Head of caudate nucleus (tissue), 42 donors: ENCODE results near the gene QSOX1.
A peak's percentile ranks its signal among the peaks of the same experiment; 100 is the strongest.

ENCODE experiments used
- DNase-seq, 42 donors: peaks; one replicate each; pipeline versions ENCODE4 v3.0.0 to v3.0.0-alpha.2; 2020 to 2021; ENCODE audit warnings: mixed read lengths in 7 of 42
- intact Hi-C: fragments of 100-400 bp; cut with DNase I; formaldehyde crosslinking; loops from one replicate; pipeline ENCODE4 v1.15.0; 2022

The QSOX1 gene

DNA sequence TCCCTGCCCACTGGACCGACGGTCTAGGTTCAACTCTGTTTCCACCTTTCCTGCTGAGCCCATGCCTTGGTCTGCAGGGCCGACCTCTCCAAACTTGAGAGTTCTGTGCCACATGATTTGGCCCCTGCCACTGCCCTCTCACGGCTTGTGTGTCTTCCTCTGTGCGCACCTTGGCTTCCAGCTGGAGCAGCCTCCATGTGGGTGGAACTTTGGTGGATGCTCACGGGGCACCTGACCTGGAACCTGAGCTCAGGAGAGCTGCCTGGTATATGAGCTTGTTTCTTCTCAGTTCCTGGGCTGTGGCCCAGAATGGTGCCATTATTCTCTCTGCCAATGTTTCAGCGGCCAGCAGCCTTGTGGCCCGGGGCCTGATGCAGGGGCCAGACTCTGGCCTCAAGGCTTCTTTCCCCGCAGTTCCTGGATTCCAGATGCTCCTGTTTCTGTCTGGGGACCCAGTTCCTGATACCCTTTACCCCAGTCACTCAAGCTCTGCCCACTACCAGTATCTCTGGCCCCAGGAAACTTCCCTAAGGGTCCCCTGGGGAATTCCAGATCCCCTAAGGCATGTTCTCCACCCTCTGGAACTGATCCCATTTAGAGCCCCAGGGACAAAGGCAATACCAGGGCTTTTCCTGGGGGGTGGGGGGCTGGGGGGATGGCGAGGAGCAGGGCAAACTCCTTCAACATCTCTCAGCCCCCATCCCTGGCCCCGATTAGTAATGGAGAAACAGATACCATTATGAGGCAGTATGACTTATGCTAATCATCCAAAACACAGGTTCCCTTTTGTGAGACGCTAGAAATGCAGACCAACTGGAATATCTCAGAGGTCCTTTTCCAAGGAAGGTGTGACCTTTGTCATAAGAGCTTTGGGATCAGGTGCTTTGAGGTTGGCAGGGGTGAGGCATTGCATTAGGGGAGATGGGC is 11.1 kb downstream of the QSOX1 start:
- intact Hi-C loops: no loop called here
- peak in 5 of 42 donors; percentile 24 to 48 (median 41) for DNase-seq

DNA sequence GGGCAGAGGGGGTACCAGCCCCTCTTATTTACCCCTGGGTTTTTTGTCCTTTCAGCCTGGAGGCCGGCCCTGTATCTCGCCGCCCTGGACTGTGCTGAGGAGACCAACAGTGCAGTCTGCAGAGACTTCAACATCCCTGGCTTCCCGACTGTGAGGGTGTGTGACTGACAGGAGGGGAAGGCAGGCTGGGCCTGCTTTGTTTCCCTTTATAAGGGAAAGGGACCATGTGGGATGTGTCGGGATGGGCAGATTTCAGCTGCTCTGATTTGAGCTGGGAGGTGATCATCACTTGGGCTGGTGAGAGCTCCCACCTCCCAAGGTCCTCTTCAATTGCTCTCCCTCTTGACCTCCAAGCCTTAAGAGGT is 11.7 kb downstream of the QSOX1 start:
- peak in 8 of 42 donors; percentile 29 to 65 (median 50) for DNase-seq
- intact Hi-C loops: no loop called here

DNA sequence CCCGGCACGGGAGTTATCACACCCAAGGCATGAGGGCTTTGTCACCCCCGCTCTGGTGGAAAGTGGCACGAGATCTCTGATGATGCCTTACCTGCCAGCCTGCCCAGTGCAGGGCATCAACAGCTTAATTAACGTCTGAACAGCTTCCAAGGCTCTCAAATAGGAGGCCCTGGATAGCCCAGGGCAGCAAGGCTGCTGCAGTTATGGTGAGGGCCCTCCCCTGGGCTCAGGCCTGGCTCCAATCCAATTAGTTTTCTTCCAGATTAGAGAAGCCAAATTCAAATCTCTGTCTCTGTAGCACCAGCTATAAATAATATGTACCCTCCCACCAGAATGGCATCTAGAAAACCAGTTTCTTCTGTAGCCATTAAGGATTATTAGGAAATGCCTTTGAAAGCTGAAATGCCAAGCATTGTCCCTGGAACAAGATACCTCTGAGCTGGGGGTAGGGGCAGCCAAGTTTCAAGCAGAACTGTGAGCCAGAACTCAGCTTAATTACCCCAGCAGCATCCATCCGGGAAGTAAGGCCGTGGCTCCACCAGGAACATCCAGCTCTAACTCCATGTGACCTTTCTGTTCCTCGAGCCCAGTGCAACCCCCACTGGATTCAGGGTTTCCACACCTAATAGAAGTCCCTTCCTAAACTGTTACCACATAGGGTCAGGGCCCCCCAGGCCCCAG is 12.5 kb downstream of the QSOX1 start:
- DNase-seq: peak in 3 of 42 donors; percentile 40 to 52 (median 41)
- intact Hi-C loops: no loop called here

DNA sequence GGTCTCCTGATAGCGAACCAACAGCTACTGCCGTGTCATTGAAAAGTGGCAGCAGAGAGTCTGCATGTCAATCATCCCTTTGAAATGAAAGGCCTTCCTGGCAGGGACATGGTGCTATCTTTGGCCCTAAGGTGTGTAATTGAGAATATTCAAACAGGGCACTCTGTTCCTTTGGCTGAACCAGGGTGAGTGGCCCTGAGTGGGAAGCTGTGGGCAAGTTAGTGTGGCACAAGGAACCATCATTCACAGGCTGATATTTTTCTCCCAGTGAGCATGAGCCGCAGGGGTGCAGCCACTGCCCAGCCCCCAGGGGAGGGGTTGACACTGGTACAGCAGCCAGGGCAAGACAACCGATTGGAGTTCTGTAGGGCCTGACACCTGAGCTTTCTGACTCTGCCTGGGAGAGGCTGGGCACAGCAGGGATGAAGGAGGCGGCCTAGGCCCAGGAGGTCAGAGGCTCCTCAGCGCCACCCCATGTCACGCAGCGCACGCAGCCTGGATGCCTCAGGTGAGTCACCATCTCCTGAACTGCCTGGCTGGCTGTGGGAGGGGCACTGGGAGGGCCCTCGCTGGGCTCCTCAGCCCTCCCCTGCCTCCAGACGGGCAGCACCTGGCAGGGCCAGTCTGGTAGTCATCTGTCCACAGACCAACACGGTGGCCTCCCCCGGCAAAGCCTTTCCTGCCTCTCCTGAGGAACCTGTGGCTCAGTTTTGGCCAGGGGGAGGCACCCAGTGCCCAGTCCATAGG is 13.2 kb downstream of the QSOX1 start:
- intact Hi-C loops: no loop called here
- peak in 8 of 42 donors; percentile 31 to 57 (median 42) for DNase-seq

DNA sequence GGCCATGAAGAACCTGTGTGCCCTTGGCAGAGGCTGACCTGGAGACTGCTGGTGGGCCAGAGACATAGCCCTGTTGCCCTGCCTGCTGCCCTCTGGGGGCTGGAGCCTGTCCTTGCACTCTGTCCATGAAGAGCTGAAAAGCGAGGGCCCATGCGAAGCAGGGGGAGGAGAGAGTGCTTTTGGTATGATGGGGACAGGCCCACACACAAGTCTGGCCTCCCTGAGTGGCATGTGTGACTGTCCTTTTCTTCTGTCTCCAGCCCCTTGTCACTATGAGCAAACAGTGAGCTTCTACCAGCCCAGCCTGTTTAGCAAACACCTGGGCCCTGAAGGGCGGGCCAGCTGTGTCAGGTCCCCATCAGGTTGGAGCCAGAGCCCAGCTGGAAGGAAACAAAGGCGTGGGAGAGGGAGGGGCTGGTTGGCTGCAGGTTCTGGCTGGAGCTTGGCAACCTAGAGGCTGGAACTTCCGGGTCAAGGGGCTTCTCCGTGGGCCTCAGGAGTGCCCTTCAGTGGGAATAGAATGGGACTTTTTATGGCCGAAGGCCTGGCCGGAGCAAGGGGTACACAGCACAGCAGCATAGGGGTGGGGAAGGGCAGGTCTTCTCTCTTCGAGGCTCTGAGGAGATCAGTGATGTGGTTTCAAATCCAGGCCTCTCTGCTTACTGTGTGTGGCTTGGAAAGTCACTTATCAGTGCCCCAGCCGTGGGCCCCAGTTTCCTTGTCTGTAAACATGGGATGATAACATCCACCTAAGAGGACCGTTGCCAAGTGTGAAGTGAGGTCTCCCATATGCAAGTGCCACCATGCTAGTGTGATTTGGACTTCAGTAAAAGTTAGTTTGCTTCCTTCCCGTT is 14.3 kb downstream of the QSOX1 start:
- intact Hi-C loops: no loop called here
- DNase-seq: no peak

DNA sequence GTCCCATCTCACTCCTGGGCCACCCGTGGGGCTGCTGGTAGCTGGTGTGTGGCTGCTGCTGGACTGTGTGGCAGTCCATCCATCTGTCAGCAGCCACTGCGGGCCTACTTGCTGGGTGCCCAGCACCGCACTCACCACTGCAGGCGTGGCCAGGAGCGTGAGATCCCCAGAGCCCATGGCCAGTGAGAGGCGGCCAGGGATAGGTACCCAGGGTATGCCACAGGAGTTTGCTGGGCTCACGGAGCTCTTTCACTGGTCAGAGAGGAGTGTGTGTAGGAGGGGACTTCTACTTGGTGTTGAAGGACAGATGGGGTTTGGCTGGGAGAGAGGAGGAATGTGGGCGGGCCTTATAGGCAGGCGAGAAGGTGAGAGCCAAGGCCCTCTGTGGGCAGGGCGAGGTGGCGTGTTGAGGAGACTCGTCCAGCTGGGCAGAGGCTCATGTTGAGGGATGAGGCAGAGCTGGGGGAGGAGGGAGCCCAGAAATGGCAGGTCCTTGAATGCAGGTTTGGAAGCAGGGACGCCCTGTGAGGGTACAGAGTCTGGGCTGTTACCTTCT is 15.0 kb downstream of the QSOX1 start:
- no peak for DNase-seq

DNA sequence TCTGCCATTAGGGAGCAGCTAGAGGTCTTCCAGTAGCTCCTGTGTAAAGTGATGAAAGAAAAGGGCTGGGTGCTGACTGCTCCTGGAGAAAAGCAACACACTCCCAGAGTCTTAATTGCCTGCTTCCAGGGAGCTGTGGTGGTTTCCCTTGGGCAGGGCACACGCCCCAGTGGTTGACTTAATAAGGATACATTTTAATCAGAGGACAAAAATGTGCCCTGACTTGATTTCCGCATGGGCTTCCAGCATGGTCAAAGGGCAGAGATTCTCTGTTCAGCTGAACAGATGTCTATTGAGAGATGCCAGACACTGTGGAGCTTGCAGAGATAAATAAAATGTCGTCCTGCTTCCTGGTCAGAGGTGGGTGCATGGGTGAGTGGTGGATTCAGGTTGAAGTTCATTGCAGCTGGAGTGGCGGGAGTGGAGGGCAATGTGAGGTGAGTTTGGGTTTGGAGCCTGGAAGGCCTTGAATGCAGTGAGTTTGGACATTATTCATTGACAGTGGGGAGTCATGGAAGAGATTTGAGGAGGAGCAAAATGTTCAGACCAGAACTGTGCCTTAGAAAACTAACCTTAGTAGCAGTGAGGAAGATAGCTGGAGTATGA is 16.0 kb downstream of the QSOX1 start:
- intact Hi-C loops: loop anchor here (10.0 kb wide), 3 partner anchors 216 to 466 kb away; partner anchors contain the start of genes CEP350 and TOR1AIP1
- DNase-seq: peak in 1 of 42 donors; percentile 1

More for the DNA sequence above, 15.0 kb downstream of the QSOX1 start:
- intact Hi-C loops: loop anchor here (10.0 kb wide), 3 partner anchors 215 to 465 kb away; partner anchors contain the start of genes CEP350 and TOR1AIP1

DNA sequence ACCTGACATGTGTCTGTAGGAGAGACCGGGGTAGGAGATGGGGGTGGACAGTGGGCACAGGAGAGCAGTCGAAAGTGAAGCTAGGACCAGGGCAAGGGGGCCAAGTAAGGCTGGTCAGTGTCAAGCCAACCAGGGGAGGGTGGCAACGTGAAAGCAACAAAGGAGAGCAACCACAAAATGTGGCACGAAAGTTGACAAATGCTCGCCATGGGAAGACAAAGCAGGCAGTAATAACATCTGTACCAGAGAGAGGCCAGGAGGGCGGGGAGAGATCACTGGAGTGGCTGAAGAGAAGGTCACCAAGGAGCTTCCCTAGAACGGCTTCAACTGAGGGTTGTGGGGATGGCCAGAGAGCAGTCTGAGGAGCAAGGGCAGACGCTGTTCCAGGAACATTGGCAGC is 17.0 kb downstream of the QSOX1 start:
- intact Hi-C loops: loop anchor here (10.0 kb wide), 3 partner anchors 217 to 467 kb away; partner anchors contain the start of genes CEP350 and TOR1AIP1
- peak in 1 of 42 donors; percentile 4 for DNase-seq

DNA sequence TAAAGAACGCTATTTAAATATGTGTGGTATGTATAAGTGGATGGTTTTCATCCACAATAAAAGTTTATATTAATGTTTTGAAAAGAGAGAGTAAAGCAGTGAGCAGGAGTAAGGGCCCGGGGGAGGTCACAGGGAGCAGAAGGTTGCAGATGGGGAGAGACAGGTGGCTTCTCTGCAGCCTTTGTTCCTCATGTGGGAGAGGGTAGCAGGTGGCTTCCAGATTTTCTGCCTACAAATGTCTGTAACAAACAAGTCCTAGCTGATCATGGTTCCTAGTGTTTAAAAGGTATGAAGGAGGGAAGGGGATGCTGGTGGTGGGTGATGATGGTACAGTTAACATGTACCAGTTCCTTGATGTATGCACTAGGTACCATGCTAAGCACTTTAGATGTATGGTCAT is 18.8 kb downstream of the QSOX1 start:
- intact Hi-C loops: loop anchor here (10.0 kb wide), 3 partner anchors 219 to 469 kb away; partner anchors contain the start of genes CEP350 and TOR1AIP1
- DNase-seq: no peak

DNA sequence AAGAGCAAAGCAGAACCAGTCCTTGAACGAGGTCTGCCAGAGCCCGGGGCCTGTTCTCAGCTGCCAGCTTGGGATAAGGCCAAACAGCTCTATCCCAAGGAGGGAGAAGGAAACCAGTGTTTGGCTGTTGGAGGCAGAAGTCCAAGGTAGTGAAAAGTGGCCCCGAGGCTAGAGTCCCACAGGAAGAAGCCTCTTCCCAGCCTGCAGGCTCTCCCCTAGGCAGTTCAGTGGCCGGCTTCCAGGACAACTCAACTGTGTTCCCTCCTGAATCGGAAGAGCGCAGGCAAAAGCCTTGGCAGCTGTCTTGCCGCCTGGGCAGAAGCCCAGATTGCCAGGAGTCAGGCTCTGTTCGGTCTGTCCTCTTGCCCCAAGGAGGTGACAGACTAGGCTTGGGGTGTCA is 19.3 kb downstream of the QSOX1 start:
- peak in 39 of 42 donors; percentile 20 to 84 (median 57) for DNase-seq
- intact Hi-C loops: loop anchor here (10.0 kb wide), 3 partner anchors 219 to 469 kb away; partner anchors contain the start of genes CEP350 and TOR1AIP1

DNA sequence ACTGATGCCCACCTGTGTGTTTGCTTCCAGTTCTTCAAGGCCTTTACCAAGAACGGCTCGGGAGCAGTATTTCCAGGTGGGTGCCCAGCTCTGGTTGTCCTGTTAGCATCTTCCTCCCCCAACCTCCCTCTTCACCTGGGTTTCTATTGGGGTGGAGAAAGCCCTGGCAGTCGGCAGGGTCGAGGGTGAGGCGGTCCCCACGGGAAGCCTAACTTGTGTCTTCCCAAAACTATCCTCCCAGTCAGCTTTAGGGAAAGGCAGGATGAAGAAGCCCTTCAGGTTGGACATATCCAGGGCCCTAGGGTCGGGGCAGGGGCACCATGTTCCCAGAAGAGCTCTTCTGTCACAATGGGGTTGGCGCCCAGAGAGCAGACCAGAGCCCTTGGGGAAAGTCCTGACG is 20.6 kb downstream of the QSOX1 start:
- no peak for DNase-seq
- intact Hi-C loops: loop anchor here (10.0 kb wide), 3 partner anchors 220 to 470 kb away; partner anchors contain the start of genes CEP350 and TOR1AIP1

DNA sequence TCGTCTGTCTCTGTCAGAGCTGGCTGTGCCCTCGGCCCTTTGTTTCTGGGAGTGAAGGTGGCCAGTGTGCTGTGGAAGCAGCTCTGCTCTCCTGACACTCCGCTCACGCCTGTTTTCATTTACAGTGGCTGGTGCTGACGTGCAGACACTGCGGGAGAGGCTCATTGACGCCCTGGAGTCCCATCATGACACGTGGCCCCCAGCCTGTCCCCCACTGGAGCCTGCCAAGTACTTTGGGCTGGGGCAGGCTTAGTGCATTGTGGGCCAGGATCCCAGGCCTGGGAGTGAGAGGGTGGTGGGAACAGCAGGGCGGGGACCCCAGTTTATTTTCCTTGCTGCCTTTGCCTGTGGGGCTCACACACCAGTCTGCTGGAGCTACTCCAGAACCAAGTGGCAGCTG is 21.1 kb downstream of the QSOX1 start:
- intact Hi-C loops: loop anchor here (10.0 kb wide), 3 partner anchors 221 to 471 kb away; partner anchors contain the start of genes CEP350 and TOR1AIP1
- no peak for DNase-seq

DNA sequence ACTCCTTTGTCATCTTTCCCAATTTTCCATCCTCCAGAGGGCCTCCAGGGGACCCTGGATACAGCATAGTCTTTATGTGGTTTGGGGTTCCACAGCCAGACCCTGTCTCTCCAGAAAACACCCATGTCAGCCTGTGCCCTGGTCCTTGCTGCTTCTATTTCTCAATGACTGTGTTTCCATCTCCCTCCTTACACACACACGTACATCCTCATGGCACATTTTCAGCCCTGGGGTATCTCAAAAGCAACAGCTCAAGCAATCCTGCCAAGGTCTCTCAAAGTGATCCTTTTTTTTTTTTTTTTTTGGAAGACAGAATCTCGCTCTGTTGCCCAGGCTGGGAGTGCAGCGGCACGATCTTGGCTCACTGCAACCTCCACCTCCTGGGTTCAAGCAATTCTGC is 22.3 kb downstream of the QSOX1 start:
- intact Hi-C loops: loop anchor here (10.0 kb wide), 3 partner anchors 222 to 472 kb away; partner anchors contain the start of genes CEP350 and TOR1AIP1
- no peak for DNase-seq

DNA sequence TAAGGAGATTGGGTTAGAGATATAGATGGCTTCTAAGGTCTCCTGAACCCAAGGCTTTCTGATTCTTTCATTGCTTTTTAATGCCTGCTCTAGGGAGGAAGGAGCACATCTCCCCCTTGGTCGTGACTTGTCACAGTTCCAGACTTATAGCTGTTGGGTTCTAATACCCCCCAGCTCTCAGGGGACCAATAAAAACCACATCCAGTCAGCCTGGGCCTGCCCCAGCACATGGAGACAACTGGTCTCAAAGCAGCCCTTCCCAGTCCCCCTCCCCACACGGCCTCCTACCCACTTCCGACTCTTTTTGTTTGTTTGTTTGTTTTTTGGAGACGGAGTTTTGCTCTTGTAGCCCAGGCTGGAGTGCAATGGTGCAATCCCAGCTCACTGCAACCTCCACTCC is 23.3 kb downstream of the QSOX1 start:
- no peak for DNase-seq
- intact Hi-C loops: loop anchor here (10.0 kb wide), 3 partner anchors 223 to 473 kb away; partner anchors contain the start of genes CEP350 and TOR1AIP1

DNA sequence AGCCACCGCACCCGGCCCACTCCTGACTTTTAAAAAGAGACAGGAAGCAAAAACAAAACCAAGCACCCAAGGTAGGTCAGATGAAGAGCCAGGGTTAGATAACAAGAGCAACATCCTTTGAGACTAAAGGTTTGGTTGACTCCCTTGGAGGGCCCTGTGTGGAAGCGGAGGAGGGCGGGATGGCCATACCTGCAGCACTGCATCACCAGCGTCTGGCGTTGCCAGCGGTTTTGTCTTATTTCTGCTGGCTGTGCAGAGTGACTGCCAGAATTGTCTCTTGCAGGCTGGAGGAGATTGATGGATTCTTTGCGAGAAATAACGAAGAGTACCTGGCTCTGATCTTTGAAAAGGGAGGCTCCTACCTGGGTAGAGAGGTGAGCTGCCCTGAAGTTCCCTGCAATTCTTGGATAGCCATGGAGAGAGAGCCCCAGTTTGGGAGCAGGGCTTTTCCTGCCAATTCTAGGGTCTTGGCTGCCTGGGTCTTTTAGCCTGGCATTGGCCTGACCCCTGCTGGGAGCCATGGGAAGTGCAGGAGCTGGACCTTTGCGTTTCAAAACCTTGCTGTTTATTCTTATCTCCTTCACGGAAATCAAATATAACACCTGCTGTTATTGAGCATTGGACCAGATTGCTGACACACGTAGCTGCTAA is 24.0 kb downstream of the QSOX1 start:
- peak; percentile 40 to 90 (median 76) for DNase-seq
- intact Hi-C loops: loop anchor here (10.0 kb wide), 3 partner anchors 224 to 474 kb away; partner anchors contain the start of genes CEP350 and TOR1AIP1
